ENCODE measurements around the gene GAB2. TPM values are rescaled to one million over a fixed set of nuclear protein-coding genes. Genes with fewer than 3 reads are reported as not detected.

Gene GAB2
- total and polyA plus RNA-seq, 10 of the 15 experiments (the other 5 are each of a cell fraction or from before 2014, with no cell fraction given), result 0.69 to 12.6 (median 3.8) TPM

- H3K4me2 ChIP-seq (ENCODE audit: control insufficient read depth, insufficient read depth), result peak overlapping the region; percentile 60
- H3K4me3 ChIP-seq, result no peak overlapping the region; the same call in 1 of the 2 replicates
- WGBS (ENCODE audit: insufficient coverage, insufficient replicate concordance, low lambda C conversion rate, missing lambda C conversion rate), result 65% methylated on average over 12 of the region's 12 CpGs
- DNase-seq (ENCODE audit: low read depth, low spot score), result peak; percentile 43
- SMC1A ChIA-PET (ENCODE audit: uncharacterized antibody, unreplicated experiment), result interaction anchor here (0.7 to 3.1 kb wide), 22 partner anchors 8 to 347 kb away, joined by 3 to 89 read pairs (median 4); partner anchors contain the start of genes GAB2, NARS2 and NDUFC2
- intact Hi-C loops (cut with micrococcal nuclease; ENCODE audit: unreplicated experiment) (no loop called here), in situ Hi-C loops (cut with MboI) (no loop called here)
- H3K27me3 ChIP-seq (replicated peaks in 1 of 2; ENCODE audit: control insufficient read depth in 2 of 2, insufficient read depth in 2 of 2, low read length in 1 of 2), result no peaks in the 10 kb centered on the region
- no peaks in the 10 kb centered on the region for H3K9me3 ChIP-seq (replicated peaks; ENCODE audit: control insufficient read depth, insufficient read depth, low read length)
- H4K20me1 ChIP-seq (ENCODE audit: control insufficient read depth, insufficient read depth), result no peaks in the 10 kb centered on the region
- CTCF ChIA-PET, result interaction anchor here (0.7 to 8.1 kb wide), 26 partner anchors 8 to 489 kb away, joined by 3 to 181 read pairs (median 7); partner anchors contain the start of genes GAB2, KCTD21, NARS2 and USP35
- no peak for TF ChIP-seq NR2F1 (conservative IDR thresholded peaks at IDR 0.05)
- no peak for TF ChIP-seq ZNF592 (IDR thresholded peaks at IDR 0.05)
- TF ChIP-seq ESRRA (IDR thresholded peaks at IDR 0.05; ENCODE audit: low read length), result 0 out of 2 replicates have a peak, but pooled peaks have one; percentile 42
- TF ChIP-seq EED (IDR thresholded peaks at IDR 0.05; ENCODE audit: low read depth), result 0 out of 2 replicates have a peak, but pooled peaks have one; percentile 49
- 0 out of 4 replicates have a peak, but pooled peaks of 1 of the 2 experiments have one; percentile 16 for TF ChIP-seq BHLHE40 (IDR thresholded peaks at IDR 0.05; ENCODE audit: borderline replicate concordance in 1 of 2, low read depth in 2 of 2, low read length in 1 of 2)
- peak; percentile 23; the same call in 1 of the 2 replicates for TF ChIP-seq ASH2L (IDR thresholded peaks at IDR 0.05; ENCODE audit: borderline replicate concordance, low read depth)
- no peak for TF ChIP-seq WRNIP1 (IDR thresholded peaks at IDR 0.05; ENCODE audit: borderline replicate concordance, low read depth, low read length)
- 0 out of 2 replicates have a peak, but pooled peaks have one; percentile 14 for TF ChIP-seq ATF2 (IDR thresholded peaks at IDR 0.05; ENCODE audit: low read length)
- TF ChIP-seq FOXK2 (IDR thresholded peaks at IDR 0.05), result no peak
- no peak for TF ChIP-seq CEBPB (IDR thresholded peaks at IDR 0.05; ENCODE audit: borderline replicate concordance in 1 of 2, low read depth in 2 of 2, low read length in 2 of 2)
- H3K79me2 ChIP-seq (ENCODE audit: control insufficient read depth, insufficient read depth, low read length), result no peaks in the 10 kb centered on the region
- POLR2A ChIA-PET, result interaction anchor here (0.6 to 1.6 kb wide), 5 partner anchors 19 to 883 kb away, joined by 3 to 6 read pairs (median 4); partner anchors contain the start of gene NARS2
- peak overlapping the region; percentile 75 for H3K27ac ChIP-seq (ENCODE audit: control insufficient read depth, insufficient read depth)
- H3K4me1 ChIP-seq (ENCODE audit: control insufficient read depth, insufficient read depth, low read length), result peaks cover 45% of the 10 kb centered on the region
- peak overlapping the region; percentile 10; the same call in 1 of the 2 replicates for H3K9ac ChIP-seq (ENCODE audit: control insufficient read depth, insufficient read depth, low read length)
- H2AFZ ChIP-seq (ENCODE audit: control insufficient read depth, low read depth, low read length), result no peak overlapping the region; the same call in none of the 2 replicates
- no TSS peak for BruUV-seq (replicated peaks)
- ATAC-seq, result peak; percentile 26
- 0 out of 4 replicates have a peak, but pooled peaks cover 0 to under 1% of the 10 kb centered on the region in 2 experiments for H3K36me3 ChIP-seq (ENCODE audit: control insufficient read depth in 2 of 2, insufficient read depth in 2 of 2, low read length in 1 of 2)
- RAD21 ChIA-PET (ENCODE audit: unreplicated experiment), result interaction anchor here (0.7 to 5.2 kb wide), 15 partner anchors 8 to 360 kb away, joined by 3 to 124 read pairs (median 4); partner anchors contain the start of genes GAB2 and NARS2
- FAIRE-seq, result no peak
Measured at GRCh38 chr11:78226684-78227680, 190.6 kb downstream of the GAB2 start.
